Measurements from ENCODE around the gene AFMID. TPM values are rescaled to one million over a fixed set of nuclear protein-coding genes. Genes with fewer than 3 reads are reported as not detected.

AFMID gene
- total RNA-seq, 1 donor from 2014 or later = 49.7 TPM

DNA sequence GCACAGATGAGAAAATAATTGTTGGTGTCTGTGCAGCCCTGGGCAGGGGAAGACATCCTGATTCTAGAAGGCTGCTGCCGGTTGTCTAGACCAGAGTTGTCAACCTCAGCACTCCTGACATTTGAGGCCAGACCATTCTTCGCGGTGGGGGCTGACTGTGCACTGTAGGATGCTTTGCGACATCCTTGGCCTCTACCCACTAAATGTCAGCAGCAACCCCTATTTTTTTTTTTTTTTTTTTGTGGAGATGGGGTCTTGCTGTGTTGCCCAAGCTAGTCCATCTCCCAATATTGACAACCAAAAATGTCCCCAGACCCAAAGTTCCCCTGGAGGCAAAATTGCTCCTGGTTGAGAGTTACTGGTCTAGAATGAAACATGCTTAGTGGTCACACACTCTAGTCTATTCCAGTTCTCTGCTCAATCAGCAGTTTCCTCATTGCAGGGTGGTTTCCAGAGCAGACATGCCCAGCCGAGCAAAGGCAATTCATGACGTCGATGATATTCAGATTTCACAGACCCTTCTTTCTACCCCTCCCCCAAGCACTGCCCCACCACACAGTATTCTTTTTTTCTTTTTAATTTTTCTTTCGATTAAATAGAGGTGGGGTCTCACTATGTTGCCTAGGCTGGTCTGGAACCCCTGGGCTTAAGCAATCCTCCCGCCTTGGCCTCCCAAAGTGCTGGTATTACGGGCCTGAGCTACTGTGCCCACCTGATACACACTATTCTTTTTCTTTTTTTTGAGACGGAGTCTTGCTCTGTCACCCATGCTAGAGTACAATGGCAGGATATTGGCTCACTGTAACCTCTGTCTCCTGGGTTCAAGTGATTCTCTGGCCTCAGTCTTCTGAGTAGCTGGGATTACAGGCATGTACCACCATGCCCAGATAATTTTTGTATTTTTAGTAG lies 32.0 kb upstream of the AFMID start:
- TF ChIP-seq, protein P1, sequence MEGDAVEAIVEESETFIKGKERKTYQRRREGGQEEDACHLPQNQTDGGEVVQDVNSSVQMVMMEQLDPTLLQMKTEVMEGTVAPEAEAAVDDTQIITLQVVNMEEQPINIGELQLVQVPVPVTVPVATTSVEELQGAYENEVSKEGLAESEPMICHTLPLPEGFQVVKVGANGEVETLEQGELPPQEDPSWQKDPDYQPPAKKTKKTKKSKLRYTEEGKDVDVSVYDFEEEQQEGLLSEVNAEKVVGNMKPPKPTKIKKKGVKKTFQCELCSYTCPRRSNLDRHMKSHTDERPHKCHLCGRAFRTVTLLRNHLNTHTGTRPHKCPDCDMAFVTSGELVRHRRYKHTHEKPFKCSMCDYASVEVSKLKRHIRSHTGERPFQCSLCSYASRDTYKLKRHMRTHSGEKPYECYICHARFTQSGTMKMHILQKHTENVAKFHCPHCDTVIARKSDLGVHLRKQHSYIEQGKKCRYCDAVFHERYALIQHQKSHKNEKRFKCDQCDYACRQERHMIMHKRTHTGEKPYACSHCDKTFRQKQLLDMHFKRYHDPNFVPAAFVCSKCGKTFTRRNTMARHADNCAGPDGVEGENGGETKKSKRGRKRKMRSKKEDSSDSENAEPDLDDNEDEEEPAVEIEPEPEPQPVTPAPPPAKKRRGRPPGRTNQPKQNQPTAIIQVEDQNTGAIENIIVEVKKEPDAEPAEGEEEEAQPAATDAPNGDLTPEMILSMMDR (IDR thresholded peaks at IDR 0.05; ENCODE audit: insufficient read depth, low read length, poor library complexity, severe bottlenecking) = no peak
- H3K4me3 ChIP-seq (ENCODE audit: low read depth, low read length) = no peak overlapping the region
- DNase-seq (ENCODE audit: low read depth) = no peak

DNA sequence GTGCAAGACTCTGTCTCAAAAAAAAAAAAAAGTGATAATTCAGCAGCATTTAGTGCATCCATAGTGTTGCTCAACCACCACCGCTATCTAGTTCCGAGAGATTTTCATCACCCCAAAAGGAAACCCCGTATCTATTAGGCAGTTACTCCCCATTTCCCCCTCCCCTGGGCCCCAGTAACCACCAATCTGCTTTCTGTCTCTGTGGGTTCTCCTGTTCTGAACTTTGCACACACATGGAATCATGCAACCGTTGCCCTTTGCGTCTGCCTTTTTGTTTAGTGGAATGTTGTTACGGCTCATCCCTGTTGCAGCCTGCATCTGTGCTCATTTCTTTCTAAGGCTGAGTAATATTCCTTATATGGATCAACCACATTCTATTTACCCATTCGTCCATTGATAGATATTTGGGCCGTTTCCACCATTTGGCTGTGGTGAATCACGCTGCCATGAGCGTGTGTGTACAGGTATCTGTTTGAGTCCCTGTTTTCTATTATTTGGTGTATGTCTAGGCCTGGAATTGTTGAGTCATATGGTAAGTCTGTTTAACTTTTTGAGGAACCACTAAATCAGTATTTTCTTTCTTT lies 27.5 kb upstream of the AFMID start:
- Histone ChIP-seq H3K27me3 (ENCODE audit: control insufficient read depth, insufficient read depth, low read length) (no peaks in the 10 kb centered on the region), H3K36me3 (ENCODE audit: control insufficient read depth, insufficient read depth, low read length) (no peaks in the 10 kb centered on the region), H3K4me3 (ENCODE audit: low read depth, low read length) (no peak overlapping the region)
- no peak for DNase-seq (ENCODE audit: low read depth)
- TF ChIP-seq, protein P1 (IDR thresholded peaks at IDR 0.05; ENCODE audit: insufficient read depth, low read length, poor library complexity, severe bottlenecking) = no peak

More for the DNA sequence above, 32.0 kb upstream of the AFMID start:
- Histone ChIP-seq H3K27me3 (ENCODE audit: control insufficient read depth, insufficient read depth, low read length) (no peaks in the 10 kb centered on the region), H3K36me3 (ENCODE audit: control insufficient read depth, insufficient read depth, low read length) (no peaks in the 10 kb centered on the region)

DNA sequence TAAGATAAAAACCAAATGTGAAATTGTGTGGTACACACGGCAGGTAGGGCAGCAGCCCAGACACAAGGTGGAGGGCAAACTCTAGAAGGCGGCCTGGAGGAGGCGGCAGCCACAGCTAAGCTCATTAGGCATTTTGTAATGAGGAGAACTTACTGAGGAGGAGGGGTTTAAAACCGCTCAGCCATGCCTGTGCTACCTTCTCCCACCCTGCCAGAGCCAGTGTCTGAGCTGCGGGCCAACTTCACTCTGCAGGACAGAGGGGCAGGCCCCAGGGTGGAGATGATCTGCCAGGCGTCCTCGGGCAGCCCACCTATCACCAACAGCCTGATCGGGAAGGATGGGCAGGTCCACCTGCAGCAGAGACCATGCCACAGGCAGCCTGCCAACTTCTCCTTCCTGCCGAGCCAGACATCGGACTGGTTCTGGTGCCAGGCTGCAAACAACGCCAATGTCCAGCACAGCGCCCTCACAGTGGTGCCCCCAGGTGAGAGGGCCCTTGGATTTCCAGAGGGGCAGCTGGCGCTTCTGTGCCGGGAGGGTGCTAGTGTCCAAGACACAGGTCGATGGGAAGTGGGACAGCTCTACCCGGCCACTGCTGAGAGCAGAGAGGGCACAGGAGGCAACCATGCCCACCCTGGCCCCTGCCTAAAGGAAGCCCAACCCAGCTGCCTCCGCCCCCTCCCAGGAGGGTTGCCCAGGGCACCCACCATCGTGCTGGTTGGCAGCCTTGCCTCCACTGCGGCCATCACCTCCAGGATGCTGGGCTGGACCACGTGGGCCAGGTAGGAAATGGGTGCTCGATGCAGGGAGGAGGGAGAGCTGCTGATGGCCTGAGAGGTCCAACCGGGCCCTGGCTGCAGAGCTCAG lies 23.0 kb upstream of the AFMID start:
- Histone ChIP-seq H3K4me3 (ENCODE audit: low read depth, low read length) (no peak overlapping the region), H3K36me3 (ENCODE audit: control insufficient read depth, insufficient read depth, low read length) (no peaks in the 10 kb centered on the region), H3K27me3 (ENCODE audit: control insufficient read depth, insufficient read depth, low read length) (no peaks in the 10 kb centered on the region)
- TF ChIP-seq, protein P1 (IDR thresholded peaks at IDR 0.05; ENCODE audit: insufficient read depth, low read length, poor library complexity, severe bottlenecking) = no peak
- no peak for DNase-seq (ENCODE audit: low read depth)

DNA sequence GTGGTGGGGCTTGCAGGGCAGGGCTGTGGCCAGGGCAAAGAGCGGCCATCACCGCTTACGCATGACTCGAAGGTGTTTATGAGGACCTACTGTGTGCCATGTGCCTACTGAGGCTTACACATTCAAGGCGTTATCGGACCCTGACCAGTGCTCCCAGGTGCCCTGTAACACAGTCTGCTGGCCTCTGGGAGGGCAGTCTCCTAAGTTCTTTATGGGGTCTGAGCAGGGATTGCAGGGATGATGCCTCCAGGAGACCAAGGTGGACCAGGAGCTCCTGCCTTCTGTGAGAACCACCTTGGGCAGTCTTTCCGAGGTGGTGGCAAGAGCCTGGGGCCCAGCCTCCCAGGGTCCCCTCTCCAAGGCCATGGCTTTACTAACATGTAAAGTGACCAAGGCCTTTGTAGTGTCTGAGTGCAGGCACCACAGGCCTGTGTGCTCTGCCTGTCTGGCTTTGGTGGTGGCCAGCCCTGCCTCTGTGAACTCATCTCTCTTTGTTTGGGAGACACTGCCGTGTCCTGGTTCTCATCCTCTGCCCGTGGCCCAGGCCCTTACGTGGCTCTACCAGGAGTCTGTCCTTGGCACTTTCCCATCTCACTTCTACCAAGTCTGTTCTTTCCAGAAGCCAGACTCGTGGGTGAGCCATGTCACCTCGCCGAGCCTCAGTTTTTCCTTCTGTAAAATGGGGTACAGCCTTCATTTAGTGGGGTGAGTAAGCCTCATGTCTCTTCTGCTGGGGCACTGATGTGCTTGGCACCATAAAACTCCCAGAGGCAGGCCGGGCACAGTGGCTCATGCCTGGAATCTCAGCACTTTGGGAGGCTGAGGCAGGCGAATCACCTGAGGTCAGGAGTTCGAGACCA lies 22.2 kb upstream of the AFMID start:
- TF ChIP-seq, protein P1 (IDR thresholded peaks at IDR 0.05; ENCODE audit: insufficient read depth, low read length, poor library complexity, severe bottlenecking) = no peak
- no peak overlapping the region for H3K4me3 ChIP-seq (ENCODE audit: low read depth, low read length)
- H3K27me3 ChIP-seq (ENCODE audit: control insufficient read depth, insufficient read depth, low read length) = no peaks in the 10 kb centered on the region
- no peaks in the 10 kb centered on the region for H3K36me3 ChIP-seq (ENCODE audit: control insufficient read depth, insufficient read depth, low read length)
- DNase-seq (ENCODE audit: low read depth) = no peak

DNA sequence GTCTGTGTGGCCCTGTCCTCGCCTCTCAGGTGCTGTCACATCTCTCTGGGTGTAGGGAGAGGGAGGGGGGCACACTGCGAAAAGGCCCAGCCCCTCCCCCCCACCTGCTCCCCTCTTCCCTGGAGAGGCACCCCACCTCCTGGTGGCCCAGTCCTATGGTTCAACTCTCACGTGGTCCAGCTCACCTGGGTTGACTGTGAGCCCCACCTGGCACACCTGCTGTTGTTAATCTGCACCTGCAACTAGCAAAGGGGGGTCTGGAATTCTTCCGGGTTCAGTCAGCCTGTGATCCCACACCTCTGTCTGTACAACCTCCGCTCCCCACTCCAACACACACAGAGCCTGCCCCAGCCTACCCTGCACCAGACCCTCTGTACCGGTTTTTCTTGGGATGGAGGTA lies 20.7 kb upstream of the AFMID start:
- Histone ChIP-seq H3K4me3 (ENCODE audit: low read depth, low read length) (no peak overlapping the region), H3K27me3 (ENCODE audit: control insufficient read depth, insufficient read depth, low read length) (no peaks in the 10 kb centered on the region), H3K36me3 (ENCODE audit: control insufficient read depth, insufficient read depth, low read length) (no peaks in the 10 kb centered on the region)
- no peak for DNase-seq (ENCODE audit: low read depth)
- TF ChIP-seq, protein P1 (IDR thresholded peaks at IDR 0.05; ENCODE audit: insufficient read depth, low read length, poor library complexity, severe bottlenecking) = no peak

Data from kidney epithelial cell (primary cell).